Ecto neural progenitor cell (in vitro differentiated cells): ENCODE data around the gene PPIF.
A peak's percentile ranks its signal among the peaks of the same experiment; 100 is the strongest.

Experiments used
- DNase-seq: peaks from one replicate; pipeline ENCODE4 v3.0.0-alpha.2; 2018; ENCODE audit warnings: low spot score

PPIF gene

DNA sequence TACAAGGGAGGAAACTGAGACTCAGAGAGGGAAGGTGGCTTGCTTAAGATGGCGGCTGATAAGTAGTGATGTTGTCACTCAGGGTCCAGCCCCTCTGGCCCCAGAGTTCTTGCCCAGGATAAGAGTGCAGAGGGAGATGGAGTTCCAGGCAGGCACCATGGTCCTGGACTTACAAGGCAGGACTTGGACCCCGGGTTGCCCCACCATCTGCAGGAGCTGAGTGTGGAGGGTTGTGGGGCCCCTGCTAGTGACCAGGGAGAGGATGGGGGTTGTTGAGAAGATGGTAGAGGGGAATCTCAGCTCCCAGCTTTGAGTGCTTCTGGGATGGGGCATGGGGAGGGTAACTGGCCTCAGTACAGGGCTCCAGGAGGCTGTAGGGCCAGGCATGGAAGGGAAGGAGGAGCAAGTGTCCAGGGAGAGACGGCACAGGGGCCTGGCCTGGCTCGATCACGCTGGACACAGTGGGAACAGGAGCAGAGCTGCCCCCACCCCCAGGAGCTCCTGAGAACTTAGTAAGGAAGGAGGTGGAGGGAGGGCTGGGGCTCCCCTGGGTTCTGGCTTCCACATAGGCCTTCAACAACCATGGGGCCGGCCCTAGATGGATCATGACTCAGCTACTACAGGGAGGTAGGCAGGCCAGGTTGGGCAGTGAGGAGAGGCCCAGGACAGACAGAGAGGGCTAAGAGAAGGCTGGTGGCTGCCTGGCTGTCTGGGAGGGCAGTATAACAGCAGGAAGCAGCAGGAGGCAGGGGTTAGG lies 28.2 kb downstream of the PPIF start:
- DNase-seq: peak; percentile 43

DNA sequence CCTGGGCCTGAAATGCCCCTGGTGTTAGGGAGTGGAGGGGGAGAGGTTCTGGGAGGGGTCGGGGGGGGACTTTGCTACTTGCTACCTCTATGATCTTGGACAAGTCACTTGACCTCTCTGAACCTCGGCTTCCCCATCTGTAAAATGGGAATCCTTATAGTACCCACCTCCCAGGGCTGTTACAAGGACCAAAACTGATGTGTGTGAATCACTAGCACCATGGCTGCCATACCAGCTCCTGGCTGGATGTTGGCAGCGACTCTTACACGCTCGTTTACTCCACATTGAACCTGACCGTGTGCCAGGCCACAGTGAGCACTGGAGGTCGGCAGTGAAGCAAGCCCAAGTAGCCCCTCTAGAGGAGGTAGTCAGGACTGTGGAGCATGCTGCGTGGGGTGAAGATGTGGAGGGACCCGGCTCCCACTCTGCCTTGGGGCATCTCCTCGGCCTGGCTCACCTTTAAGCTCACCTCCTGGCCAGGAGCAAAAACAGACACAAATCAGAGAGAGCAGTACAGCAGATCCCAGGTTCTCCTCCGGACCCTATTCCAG lies 28.9 kb downstream of the PPIF start:
- DNase-seq: no peak

DNA sequence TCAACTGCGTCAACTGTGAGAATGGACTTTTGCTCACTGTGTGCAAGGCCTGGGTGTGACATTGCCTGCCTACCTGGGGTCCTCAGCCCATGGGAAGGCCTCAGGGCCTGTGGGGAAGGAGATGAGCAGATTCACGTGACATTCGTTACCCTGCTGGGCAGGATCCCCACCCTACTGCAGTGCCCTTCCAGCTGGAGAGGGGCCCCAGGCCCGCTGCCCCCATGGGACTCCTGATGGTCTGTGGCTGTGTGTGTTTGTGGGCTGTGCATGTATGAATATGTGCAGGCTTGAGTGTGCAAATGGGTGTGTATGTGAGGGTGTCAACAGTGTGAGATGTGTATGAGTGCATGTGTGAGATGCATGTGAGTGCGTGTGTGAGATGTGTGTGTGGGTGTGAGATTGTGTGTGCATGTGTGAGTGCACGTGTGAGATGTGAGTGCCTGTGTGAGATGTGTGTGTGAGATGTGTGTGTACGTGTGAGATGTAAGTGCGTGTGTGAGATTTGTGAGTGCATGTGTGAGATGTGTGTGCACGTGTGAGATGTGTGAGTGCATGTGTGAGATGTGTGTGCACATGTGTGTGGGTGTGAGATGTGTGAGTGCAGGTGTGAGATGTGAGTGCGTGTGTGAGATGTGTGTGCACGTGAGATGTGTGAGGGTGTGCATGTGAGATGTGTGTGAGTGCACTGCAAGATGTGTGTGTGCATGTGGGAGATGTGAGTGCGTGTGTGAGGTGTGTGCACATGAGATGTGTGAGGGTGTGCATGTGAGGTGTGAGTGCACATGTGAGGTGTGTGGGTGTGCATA lies 29.7 kb downstream of the PPIF start:
- DNase-seq: no peak

DNA sequence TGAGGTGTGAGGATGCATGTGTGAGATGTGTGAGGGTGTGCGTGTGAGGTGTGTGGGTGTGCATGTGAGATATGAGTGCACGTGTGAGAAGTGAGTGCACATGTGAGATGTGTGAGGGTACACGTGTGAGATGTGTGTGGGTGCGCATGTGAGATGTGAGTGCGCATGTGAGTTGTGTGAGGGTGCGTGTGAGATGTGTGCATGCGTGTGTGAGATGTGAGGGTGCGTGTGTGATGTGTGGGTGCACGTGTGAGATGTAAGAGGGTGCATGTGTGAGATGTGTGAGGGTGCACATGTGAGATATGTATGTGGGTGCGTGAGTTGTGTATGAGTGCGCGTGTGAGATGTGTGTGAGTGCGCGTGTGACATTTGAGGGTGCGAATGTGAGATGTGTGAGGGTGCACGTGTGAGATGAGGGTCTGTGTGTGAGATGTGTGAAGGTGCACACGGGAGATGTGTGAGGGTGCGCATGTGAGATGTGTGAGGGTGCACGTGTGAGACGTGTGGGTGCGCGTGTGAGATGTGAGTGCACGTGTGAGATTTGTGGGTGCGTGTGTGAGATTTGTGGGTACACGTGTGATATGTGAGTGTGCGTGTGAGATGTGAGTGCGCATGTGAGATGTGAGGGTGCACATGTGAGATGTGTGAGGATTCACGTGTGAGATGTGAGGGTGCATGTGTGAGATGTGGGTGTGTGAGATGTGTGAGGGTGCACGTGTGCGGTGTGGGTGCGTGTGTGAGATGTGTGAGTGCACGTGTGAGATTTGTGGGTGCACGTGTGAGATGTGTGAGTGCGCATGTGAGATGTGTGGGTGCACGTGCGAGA lies 30.5 kb downstream of the PPIF start:
- DNase-seq: peak; percentile 29

DNA sequence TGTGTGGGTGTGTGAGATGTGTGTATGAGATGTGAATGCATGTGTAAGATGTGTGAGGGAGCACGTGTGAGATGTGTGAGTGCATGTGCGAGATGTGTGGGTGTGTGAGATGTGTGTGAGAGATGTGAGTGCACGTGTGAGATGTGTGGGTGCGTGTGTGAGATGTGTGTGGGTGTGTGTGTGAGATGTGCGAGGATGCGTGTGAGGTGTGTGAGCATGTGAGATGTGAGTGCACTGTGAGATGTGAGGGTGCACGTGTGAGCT lies 31.0 kb downstream of the PPIF start:
- DNase-seq: no peak

DNA sequence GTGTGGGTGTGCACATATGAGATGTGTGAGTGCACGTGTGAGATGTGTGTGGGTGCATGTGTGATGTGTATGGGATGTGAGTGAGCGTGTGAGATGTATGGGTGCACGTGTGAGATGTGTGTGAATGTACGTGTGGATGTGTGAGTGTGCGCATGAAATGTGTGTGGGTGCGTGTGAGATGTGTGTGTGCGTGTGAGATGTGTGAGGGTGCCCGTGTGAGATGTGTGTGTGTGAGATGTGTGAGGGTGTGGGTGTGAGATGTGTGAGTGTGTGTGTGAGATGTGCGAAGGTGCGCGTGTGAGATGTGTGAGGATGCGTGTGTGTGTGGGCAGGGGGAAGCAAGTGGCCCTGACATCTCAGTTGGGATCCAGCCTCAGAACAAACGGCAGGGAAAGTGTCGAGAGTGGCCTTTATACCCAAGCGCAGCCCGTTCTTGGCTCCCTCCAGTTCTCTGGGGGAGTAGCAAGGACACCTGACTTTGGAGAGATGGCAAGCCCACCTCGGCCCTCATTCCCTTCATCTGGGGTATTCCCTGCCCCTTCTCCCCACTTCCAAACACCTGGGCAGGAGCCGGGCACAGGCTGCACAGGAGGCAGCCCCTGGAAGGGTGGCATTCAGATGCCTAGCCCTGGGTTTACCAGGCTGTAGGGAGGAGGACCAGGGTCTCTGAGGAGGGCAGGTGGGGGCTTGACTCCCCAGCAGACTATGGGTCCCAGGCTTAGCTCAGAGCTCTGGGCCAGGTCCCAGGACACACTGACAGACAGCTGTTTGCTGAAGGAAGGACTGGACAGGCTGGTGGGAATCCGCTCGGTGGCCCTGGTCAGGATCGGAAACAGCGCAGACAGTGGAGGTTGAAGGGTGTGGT lies 31.6 kb downstream of the PPIF start:
- peak; percentile 36 for DNase-seq

DNA sequence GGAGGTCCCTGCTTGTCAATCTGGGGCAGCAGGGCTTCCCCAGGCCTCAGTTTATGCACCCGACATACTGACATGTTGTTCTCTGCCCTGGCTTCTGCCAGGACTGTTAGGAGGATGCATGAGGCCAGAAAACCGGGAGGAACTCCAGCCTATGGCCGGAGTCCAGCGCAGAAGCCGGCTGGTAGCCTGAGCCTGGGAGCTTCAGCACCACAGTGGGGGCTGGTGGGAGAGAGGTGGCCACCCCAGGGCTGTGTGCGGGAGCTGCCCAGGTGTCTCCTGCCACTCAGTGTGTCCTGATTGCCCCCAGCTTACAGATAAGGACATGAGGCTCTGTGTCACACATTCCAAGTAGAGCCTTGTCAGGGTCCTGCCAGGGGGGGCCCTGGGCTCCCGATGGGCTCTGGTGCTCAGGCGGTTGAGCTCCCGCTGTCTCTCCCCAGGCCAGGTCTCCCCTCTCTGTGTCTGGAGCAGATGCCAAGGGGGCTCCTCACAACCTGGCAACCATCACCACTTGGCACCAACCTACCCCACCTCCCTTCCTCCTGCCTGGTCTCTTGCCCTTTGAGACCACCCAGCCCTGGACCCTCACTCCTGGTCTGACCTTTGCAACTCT lies 32.3 kb downstream of the PPIF start:
- DNase-seq: peak; percentile 44

DNA sequence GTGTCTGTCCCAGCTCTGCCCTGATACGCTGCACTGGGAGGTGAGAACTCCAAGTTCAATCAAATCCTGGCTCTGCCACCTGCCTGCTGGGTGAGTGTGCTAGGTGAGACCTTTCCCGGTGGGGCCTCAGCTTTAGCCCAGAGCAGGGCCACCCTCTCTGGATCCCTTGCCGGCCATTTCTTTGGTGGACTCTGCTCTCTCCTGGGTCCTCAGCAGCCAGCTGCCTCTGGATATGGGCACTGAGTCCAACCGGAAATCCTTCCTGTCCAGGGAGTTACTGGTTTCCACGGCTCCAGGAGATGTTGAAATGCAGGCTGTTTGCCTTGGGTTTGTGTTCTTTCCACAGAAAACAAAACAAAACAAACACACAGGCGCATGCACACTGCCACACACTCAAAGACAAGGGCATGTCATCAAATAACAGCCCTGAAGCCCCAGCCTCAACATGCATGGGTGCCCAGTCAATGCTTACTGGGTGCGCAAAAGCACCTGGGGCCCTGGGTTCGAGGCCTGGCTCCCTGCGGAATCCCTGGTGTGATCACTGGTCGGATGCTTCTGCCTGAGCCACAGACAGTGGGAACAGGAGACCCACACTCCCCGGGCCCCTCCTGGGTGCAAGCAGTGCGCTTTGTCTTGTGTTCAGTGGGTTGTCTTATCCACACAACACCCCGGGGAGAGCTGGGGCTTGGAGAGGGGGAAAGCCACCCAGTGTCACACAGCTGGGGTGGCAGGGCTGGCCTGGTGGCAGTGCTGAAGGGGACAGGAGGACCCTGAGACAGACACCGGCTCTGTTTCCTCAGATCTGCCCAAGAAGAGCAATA lies 33.1 kb downstream of the PPIF start:
- DNase-seq: peak; percentile 38

DNA sequence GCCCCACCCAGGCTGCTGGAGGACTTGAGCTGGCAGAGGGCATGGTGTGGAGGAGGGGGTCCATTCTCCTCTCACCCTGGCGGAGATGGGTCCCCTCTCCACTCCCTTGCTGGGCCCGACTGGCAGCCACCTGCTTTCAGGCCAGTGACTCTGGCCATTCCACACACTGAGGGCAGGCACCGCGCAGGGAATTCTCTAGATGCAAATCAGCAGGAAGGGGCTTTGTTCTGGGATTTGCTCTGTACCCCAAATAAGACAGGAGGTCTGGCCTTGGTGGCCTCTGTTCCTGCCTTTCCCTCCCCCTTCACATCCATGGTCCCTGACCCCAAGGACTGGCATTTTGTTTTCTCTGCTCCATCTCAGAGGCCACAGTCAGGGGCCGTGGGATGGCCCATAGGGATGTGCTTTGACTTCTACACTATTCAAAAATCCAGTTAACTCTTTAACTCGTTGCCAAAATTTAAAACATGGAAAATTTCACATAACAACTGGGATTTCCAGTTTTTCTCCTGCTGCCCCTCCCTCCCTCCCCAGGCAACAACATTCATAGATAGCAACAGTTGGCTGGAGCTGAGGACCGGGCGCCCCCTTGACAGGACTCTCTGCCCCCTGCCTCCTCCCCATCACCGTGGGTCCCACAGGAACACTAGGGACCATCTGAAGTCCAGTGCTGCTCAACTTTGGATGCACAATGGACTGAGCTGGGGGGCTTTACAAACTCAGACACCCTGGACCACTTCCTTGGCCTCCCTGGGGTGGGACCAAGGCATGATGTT lies 33.9 kb downstream of the PPIF start:
- no peak for DNase-seq

DNA sequence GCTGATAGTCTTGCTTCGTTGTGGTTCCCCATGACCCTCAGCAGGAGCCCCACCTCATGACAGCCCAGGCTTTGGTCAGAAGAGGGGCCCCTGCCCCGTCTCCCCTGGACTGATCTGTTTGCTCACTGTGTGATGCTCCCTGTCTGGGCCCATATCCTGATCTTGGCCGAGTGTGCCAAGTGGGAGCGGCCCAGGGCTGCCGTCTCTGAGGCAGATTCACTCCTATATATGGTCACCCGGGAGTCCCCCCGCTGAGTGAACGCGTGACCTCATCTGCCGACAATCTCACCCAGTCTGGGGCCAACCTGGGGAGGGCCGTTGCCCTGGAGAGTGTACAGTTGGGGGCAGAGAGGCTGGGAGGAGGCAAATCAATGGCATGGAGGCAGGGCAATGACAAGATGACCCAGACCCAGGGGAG lies 34.5 kb downstream of the PPIF start:
- DNase-seq: peak; percentile 41

DNA sequence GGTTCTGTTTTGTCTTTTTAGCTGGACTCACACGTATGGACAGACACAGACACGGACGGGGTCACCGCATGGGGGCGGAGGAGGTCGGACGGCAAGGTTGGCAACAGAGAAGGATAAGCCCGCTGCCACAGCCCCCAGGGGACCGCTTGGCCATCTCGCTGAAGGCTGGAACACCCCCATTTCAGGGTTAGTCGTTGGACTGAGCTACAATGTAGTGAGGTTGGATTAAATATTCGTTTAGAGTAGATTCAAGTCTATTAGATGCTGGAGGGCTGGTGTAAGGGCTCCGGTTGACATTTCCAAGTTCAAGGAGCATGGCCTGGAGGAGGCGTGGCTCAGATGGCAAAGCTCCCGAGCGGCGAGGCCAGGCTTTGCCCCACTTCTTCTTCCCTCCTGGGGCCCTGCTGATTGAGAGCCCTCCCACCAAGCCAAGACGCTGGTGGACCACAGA lies 35.2 kb downstream of the PPIF start:
- DNase-seq: peak; percentile 46

DNA sequence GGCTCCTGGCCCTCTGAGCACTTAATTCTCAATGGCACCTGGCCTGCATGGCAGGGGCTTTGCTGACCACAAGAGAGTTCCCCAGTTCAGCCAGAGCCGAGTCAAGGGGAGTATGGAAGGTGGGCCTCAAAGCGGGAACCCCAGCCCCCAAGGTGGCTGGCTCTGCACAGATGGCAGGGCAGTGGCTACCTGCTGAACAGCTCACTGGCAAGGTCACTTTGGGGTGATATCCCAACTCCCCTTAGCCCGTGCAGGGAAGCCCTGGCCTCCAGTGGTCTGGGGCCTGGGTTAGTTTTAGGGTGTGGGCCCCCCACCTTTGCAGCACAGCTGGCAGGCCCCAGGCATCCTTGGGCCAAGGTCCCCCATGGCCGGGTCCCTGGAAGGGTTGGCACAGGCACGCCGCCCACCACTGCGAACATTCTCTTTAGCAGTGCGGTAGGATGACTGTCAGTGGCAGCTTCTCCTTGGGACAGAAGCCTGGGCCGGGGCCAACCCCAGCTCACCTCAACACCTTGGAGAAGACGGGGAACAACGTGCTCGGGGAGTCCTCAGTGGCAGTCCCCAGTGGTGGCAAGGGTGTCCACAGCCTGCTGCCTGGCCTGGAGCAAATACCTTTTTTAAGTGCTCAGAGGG lies 36.8 kb downstream of the PPIF start:
- no peak for DNase-seq

DNA sequence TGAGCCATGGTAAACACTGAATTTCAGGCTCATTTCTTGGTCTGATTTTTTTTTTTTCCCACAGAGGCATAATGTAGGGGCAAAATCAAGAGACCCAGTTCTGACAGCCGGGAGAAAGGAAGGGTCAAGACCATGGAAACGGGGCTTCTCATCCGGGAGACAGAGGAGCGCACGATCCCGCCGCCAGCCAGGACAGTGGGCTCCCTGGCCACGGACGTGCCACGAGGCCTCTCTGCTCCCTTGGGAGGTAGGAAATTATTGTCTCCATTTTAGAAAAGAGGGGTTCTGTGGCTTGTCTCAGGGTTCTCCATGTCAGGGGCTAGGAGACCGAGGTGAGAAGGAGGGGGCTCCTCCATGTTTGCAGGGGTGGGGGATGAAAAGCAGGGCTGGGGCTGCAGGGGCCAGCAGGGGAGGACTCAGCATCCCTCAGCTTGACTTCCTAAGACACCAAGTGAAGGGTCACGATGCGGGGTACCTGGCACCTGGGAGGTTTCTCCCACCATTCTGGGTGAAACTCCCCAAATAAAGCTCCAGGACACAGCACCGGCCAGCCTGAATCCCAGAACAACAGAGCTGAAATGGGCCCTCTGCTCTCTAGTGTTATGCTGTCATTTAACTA lies 37.6 kb downstream of the PPIF start:
- no peak for DNase-seq

DNA sequence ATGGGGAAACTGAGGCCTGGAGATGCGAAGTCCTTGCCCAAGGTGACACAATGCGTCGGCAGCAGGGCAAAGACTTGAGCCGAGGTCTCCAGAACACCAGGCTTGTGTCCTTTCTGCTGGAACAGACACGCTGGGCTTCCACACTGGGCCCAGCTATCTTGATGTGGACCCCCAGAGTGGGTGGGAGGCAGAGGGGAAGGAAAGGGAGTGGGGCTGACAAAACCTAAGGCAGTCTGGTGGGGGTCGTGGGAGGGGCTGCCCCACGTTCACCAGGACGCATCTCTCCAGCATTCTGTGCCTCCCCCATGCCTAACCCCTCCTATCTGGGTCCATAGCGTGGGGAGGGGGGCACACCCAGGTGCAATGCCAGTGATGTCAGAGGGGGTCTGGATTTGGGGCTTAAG lies 38.1 kb downstream of the PPIF start:
- no peak for DNase-seq

DNA sequence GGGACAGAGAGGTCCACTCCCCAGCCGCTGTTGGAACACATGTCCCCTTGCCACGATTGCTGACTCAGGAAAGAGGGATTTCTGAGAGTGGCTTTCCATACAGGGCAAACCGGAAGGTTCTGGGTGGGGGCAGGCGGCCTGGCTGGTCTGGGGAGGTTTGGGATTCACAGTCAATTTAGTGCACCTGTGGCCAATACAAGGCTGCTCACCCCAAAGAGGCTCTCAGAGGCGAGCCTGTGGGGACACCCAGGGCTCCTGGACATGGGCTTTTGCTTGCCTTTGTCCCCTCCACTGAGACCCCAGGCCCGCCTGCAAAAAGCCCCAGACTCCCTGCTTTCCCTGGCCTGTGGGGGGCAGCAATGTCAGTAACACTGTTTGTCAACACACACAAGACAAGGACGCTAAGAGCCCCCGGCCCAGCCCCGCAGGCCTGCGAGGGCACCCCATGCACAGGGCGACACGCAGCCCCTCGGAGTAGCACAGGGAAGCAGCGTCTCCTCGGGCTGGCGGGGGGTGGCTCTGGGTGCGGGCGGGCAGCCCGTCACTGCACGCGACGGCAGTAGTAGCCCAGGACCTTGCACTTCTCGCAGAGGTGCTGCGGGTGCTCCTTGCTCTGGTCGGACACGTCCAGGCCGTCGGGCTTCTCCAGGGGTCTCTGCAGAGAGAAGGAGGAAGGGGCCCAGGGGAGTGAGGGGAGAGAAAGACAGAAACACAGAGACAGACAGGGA lies 38.7 kb downstream of the PPIF start:
- peak; percentile 57 for DNase-seq

DNA sequence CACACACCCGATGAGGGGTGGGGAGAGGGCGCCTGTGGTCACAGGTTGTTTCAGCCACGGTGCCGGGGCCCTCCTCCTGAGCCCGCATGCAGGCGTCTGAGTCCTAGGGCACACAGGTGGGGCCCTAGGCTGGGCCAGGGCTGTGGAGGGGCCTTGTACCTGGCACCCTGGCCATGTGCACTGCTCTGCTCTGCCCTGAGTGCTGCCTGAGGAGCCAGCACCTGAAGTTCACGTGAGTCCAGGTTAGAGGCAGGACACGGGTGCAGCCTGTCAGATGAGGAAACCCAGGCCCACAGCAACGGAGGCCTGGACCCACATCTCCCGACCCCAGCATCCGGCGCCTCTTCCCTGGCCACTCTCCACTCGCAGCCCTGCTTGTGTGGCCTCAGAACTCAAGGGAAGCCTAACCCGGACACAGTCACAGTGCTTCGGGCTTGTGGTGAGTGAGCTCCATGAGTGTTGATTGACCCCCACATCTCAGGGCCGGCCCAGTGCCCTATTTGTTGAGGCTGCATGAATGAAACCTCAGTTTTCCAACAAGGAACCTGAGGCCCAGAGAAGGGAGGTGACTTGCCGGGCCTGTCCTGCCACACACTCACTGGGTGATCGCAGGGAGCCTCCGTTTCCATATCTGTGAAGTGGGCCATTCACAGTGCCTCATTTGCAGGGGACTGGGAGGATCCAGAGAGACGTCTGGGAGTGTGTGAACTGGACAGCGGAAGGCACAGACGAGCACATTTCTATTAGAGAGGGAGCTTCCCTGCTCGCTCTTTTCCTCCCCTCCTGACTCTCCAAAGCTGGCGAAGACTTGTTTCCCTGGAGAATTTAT lies 39.6 kb downstream of the PPIF start:
- DNase-seq: peak; percentile 39

DNA sequence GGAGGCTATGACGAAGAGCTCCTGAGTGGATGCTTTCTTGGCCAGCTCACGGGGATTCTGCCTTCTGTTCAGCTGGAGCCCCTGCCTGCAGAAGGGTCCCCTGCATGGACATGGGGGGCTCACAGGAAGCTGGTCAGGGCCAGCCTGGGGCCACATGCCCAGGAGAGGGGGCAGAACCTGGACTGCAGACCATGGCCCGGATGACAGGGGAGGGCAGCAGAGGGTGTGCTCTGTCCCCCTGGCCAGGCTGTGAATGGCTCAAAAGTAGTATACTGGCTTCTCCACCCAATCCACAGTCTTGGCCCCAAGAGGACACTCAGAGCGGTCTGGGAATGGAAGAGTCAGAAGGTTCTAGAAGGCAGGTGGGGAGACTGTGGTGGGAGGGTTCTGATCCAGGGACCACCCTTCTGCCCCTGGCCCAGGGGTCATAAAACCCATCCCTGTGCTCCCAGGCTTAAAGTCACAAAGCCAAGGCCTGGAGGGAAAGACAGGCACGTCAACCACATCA lies 40.3 kb downstream of the PPIF start:
- no peak for DNase-seq
